HG02840 (cell line): Measurements from ENCODE around the gene KDSR.

ENCODE experiments used
- ATAC-seq: cut with Tn5 transposase; IDR thresholded peaks from one replicate; pipeline ENCODE4 v1.9.1; 2021; ENCODE audit warnings: mild to moderate bottlenecking, moderate library complexity, moderate number of reproducible peaks; ENCODE audit not compliant: unreplicated experiment, low FRiP score

KDSR gene

DNA sequence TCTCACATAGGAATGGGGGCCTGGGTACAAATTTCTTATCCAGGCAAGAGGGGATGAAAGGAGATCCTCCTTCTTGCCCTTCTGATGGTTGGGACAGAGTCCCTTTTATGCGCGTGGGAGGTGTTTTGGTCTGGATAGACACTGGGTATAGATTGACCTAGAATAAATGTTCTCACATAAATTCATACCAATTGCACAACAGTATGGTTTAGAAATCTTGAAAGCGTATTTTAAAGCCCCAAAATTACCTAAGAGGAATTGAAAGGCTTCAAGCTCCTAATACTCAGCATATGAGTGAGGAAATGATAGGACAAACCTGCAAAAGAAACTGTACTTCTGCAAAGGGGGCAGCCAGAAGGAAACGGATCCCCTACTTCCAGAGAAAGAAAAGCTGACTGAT lies 44.8 kb downstream of the KDSR start:
- ATAC-seq, result no peak

DNA sequence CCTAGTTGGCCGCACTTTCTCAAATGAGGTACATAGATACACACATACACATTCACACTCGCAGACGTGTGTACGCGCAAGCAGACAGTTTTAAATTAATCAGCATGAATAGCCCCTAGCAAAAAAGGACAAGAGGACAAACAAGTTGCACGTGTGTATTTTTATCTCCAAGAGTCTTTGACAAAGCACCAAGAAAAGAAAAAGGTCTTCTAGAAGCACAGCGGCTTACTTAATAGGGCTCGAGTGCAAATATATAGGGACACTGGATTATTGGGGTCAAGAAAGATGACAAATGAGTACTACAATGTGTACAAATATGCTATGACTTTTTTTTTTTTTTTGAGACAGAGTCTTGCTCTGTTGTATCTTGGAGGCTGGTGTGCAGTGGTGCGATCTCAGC lies 45.7 kb downstream of the KDSR start:
- no peak for ATAC-seq

DNA sequence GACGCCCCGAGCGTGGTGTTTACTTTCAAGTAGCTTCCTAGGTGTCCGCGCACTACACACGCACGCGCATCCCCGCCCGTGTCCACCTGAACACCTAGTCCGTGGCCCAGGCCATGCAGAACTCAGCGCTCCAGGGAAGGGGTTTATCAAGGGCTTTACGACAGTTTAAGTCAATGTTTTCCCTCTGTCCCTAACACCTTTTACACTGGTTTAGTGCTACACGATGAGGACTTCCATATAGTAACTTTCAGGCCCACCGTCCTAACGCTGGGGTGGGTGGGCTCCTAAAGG lies 46.1 kb downstream of the KDSR start:
- ATAC-seq, result no peak

DNA sequence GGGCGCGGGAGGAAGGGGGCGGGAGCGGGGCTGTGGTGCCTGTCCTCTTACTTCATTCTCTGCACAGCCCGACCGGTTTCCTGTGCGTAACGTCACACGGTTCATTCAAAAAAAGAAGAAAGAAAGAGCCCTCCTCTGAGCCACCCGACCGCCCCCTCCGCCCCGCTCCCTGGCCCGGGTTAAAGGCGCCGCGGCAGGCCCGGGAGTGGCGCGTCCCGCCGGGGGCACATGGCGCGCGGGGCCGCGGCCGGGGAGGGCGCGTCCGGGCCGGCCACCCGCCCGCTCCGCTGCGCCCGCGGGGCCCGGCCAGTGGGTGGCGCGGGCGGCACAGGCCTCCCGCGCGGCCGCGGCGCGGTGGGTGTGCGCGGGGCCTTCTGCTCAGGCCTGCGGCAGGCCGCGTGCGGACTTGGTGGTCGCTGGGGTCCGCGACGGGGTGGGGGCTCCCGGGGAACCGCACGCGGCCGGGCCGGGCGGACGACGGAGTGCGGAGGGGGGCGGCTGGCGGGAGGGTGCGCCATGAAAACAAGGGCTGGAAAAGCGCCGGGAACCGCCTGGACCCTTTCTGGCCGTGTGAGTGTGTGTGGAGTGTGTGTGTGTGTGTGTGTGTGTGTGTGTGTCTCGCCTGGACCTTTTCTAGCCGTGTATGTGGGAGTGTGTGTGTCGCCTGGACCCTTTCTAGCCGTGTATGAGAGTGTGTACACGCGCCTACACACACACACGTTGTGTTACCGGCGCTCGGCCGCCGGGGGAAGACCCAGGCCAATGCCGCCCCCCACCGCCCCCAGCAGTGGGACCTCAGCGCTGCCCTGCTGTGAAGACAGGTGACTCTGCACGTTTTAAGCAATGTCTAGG lies 46.7 kb downstream of the KDSR start:
- peak; percentile 53 for ATAC-seq

DNA sequence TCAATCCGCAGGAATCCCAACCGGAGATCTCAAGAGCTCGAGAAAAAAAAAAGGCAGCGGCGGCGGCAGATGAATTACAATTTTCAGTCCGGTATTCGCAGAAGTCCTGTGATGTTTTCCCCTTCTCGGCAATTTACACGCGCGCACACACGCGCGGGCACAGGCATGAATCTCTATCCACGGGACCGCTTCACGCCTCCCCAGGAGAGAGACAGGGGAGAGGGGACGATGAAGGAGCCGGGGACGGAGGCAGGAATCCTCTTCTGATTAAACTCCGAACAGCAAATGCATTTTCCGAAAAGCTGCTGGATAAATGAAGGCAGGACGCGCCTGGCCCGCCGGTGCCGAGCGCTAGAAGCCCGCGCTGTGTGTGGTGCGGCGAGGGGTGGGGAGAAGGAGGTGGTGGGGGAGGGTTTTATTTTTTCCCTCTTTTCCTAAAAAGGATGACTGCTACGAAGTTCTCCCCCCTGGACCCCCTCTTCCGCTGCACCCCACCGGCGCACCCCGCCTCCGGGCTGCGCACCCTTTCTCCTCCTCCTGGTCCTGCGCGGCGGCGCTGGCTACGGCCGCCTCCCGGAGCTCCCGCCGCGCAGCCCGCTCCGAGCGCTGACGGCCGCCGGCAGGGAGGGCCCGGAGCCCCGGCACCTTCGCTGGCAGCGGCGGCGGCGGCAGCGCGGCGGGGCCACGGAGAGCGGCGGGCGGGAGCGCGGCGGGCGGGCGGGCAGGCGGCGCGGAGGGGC lies 47.5 kb downstream of the KDSR start, which contains the start of gene BCL2:
BCL2 (minus strand) TSS at position 387 of the 740 bp plus-strand sequence.
- peak; percentile 3 for ATAC-seq

DNA sequence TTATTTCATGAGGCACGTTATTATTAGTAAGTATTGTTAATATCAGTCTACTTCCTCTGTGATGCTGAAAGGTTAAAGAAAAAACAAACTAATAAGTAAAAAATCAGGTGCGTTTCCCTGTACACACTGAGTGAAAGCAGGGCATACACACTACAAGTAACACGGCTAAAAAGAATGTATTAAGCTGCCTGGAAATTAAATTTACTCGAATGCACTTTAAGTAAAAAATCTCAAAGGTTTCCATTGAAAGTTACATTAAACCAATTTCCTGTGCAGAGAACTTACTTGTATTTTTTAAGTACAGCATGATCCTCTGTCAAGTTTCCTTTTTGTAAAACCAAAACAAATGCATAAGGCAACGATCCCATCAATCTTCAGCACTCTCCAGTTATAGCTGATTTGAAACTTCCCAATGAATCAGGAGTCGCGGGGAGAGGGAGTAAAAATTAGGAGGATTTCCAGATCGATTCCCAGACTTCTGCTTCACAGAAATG lies 48.1 kb downstream of the KDSR start:
- no peak for ATAC-seq

DNA sequence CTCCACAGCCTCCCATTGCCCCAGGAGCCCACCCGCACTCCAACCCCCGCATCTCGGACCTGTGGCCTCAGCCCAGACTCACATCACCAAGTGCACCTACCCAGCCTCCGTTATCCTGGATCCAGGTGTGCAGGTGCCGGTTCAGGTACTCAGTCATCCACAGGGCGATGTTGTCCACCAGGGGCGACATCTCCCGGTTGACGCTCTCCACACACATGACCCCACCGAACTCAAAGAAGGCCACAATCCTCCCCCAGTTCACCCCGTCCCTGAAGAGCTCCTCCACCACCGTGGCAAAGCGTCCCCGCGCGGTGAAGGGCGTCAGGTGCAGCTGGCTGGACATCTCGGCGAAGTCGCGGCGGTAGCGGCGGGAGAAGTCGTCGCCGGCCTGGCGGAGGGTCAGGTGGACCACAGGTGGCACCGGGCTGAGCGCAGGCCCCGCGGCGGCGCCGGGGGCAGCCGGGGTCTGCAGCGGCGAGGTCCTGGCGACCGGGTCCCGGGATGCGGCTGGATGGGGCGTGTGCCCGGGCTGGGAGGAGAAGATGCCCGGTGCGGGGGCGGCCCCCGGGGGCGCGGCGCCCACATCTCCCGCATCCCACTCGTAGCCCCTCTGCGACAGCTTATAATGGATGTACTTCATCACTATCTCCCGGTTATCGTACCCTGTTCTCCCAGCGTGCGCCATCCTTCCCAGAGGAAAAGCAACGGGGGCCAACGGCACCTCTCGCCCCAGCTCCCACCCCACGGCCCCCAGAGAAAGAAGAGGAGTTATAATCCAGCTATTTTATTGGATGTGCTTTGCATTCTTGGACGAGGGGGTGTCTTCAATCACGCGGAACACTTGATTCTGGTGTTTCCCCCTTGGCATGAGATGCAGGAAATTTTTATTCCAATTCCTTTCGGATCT lies 48.8 kb downstream of the KDSR start:
- peak; percentile 37 for ATAC-seq

DNA sequence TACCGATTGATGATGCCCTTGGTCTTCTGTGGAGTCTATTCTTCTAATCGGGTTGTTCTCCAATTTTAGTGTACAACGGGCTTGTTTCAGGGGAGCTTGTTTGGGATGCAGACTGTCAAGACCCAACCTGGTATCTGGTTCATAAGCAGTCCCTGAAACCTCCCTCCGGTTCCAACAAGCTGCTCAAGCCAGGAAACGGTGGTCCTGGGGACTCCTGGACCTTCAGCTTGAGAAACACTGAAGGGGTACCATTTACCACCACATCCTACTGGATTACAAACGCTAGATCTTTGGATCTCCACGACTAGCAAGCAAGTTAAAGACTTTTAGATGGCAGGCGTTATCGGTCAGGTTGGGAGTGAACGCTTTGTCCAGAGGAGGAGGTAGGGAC lies 49.5 kb downstream of the KDSR start:
- no peak for ATAC-seq

DNA sequence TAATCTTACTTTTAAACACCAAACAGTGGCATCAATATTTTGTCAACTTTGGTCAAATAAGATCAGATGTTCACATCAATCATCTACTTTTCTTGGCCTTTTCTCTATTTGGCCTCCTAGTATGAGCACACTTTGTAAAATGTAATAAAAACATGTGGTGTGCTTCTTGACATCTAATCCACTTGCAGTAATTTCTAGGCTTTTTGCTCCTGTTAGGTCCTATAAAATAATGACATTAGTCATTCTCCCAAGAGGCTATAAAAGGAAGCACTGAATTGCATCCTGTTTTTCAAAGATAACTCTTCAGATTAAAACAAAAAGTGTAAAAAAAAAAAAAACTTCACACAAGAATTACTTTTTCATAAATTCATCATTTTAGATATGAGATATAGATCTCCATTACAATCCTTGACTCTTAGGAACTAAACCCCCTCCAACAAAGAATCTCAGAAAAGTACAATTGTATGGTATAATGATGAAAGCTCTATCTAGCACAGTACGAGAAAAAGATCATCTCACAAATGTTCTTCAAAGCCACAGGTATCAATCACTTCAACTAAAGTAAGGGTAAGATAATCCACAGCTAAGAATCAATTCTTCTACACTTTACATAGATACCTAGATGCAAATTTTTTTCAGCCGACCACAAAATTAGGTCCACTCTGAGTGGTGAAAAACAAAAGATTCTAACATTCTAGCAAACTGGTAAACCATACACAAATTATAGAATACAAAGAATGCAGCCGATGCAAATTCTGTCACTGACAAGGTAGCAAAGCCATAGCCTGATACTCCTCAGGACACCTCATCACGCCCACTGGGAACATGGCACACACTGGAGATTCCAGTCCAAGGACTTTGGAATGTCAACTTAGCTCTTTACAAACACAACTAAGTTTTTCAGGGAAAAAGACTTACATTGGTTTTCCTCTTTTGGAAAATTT lies 50.1 kb downstream of the KDSR start:
- no peak for ATAC-seq

DNA sequence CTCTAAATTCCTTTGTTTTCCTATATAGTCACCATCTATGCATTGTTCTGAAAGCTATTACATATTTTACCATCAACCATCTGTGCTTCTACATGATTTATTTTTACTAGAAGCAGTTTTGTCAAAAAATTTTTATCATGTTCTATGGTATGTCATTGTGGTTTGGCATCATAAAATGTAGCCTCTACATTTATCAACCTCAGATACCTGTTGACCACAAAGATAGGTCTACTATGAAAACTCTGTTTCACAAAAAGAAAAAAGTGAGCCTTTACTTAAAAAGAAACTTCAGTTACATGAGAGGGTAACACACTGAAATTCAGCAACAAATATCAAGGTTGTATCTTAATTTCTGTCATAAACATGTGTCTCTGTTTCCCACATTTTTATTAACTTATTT lies 51.1 kb downstream of the KDSR start:
- no peak for ATAC-seq

DNA sequence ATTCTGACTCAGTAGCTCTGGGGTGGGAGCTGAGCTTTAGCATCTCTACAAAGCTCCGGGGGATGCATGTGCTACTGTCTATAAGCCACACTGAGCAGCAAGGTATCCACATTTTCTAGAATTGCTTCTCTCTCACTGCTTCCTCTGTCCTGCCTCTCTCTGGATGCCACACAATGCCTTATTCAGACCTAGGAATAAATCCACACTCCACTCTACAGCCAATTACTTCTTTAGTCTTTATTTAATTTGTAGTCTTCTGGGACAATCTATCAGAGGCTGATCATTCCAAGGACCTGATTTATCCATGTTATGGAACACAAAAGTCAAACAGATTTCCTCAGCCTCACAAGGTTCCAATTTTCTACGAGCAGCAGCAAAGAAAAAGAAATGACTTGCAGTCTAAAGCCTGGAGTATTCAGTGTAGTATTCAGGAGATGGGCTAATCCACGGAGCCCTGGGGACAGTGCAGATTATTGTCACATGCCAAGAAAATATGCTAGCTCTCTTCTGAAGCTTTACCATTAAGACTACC lies 51.8 kb downstream of the KDSR start:
- no peak for ATAC-seq

DNA sequence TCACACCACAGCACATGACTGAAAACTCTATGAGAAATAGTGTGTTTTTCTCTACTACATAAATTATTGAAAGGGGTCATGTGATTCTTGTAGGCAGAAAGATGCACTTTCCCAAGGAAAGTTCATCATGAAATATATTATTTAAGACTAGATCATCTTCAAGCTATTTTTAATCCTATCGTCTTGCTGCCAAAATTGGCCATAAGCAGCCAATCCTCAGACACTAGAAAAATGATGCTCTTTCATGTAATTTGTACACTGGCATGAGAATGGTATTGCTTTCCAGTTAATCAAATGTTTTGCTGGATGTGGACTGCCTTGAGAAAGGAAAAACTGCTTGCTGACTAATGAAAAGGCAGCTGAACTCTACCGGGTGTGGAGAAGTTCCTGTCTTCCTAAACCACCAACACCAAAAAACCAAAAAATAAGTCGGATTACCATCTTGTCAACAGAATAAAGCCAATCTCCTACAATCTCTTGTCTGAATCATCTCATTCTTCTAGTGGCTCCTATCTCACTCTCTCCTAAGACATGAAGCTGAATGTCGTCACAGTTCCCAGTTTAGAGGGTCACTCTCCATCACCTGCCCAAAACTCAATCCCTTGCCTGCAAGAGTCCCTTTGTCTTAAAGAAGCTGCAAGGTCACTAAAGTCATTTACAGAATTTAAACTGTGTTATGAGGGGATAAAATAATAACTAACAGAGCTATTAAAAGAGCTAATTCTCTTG lies 52.8 kb downstream of the KDSR start:
- no peak for ATAC-seq

DNA sequence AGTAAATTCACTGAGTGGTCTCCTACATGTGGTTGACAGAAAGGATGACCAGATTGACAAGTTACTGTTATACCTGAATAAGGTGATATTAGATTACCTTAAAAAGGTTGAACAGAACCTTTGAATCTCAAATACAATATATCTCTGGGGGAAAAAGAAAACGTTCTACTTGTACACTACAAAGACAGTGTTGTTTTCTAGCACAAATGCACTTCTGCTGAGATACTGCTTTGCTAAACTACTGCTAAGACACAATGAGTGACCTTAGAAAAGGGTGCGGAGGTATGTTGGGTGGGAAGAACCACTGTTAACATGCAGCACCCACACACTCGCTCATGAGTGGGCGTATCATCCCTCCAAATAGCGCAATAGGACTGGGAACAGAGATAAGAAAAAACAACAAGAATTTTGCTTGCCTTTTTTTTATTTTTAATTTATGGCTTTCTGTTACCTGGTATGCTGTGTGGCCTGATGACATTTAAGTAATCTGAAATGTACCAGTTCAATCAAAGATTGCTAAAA lies 53.5 kb downstream of the KDSR start:
- no peak for ATAC-seq

DNA sequence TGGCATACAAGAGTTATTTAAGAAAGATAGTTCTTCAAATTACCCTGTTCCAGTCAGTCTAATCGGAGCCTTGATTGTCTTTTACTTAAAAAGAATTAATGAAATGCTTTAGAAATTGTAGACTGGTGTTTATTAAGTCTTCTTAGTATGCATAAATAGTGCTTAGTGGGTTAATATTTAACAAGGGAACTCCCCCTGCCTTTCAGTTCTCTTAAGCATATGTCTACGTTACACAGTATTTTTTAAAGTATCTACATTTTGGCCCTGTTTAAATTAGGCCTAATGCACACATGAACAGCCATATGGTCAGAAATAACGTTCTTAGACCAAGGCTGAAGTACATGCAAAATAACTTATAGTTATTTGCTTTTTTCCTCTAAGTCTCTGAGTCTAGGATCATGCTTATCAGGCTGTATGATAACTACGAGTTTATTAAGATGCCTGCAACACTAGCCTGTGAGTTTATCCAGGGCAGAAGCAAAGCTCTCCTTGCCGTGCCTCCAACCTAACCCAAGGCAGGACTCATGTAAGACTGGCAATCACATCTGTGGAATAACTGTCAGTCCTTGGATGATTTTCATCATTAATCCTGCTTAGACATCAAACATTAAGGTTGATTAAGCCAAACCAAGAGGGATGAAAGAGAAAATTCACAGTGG lies 54.1 kb downstream of the KDSR start:
- peak; percentile 42 for ATAC-seq

DNA sequence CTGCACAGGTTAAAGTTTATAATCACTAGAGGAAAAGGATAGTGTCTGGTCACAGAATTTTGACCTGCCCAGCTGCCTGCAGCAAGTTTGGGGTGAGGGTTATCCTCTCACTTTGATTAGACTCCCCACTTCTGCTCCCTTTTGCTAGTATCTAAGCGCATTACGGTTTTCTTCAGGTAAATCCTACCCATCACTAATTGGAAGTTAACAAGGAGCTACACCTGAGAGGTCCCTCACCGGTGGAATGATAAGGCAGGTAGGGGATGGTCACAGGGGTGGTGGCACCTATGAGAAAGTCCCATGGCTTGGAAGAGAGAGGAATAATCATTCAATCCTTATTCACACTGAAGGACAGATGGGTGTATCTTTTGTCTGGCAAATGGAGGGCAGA lies 55.0 kb downstream of the KDSR start:
- ATAC-seq, result no peak

DNA sequence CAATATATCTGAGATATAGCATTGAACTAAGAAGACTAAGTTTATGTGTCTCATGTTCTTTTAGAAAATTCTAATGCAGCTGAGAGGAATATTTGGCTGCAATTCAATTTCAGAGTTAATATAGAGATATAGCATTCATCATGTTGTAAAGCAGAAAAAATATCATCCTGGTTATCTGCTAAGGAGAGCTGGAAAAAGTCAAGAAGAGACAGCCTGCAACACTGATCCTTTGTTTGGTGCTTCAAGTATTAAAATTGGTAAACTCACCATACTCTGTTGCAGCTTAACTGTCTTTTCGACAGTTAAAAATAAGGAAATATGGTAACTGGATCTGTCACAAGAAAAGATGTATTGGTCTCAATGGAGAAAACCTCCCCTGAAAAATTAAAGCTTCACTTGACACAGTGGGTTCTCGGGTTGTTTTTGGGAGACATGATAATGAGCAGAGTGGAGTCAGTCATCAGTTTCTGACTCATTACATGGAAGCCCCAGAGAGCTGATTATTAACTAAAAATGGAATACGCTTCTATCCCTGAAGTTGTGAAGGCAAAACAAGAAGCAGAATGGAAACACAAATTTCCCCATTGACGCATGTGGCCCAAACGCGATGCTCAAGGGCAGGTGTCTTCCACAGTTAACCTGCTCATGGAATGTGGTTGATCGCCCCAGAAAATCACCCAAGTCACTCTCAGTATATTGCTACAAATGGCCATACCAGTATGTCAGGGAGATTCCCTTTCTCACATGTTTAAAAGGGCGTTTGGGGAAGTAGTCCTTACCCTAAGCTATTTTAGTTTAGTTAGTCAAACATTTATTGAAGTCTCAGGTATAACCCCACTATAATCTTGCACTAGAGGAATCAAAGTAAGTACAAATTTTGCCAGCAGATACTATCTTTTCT lies 55.6 kb downstream of the KDSR start:
- ATAC-seq, result peak; percentile 58

DNA sequence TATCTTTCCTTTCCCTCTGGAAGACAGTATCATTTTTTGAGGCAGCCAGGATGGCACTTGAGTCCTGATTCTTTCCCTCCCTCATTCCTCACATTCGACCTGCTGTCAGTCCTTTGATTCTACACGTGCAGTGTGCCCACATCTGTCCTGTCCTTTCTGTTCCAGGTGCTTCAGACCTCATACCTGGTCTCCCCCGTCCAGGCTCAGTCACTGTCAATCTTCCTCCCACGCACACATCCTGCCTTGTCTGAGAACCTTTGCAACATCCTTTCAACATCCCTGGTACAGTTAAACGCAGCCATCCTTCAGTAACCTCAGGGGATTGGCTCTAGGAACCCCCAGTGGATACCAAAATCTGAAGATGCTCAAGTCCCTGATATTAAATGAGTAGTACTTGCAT lies 57.6 kb downstream of the KDSR start:
- no peak for ATAC-seq
